ENCODE measurements around the gene WNT3A.
A peak's percentile ranks its signal among the peaks of the same experiment; 100 is the strongest.

WNT3A gene

GRCh38 chr1:228102791-228103620 lies 96.2 kb downstream of the WNT3A start, which contains the start of gene C1orf35:
Gene C1orf35, minus strand, starts transcription at chr1:228103325. Its CDS starts 98 bp downstream, at chr1:228103227.
- peak; percentile 64 for DNase-seq (ENCODE audit: extremely low read depth, low read depth)
- TF ChIP-seq CTCF (IDR thresholded peaks at IDR 0.05; ENCODE audit: low read depth, low read length): no peak

GRCh38 chr1:228104526-228105269 lies 97.9 kb downstream of the WNT3A start:
- DNase-seq (ENCODE audit: extremely low read depth, low read depth): no peak
- no peak for TF ChIP-seq CTCF (IDR thresholded peaks at IDR 0.05; ENCODE audit: low read depth, low read length)

- DNase-seq (ENCODE audit: extremely low read depth, low read depth): no peak
- TF ChIP-seq CTCF (IDR thresholded peaks at IDR 0.05; ENCODE audit: low read depth, low read length): no peak
These were observed 98.6 kb downstream of the WNT3A start for GRCh38 chr1:228105270-228105995.

- TF ChIP-seq CTCF (IDR thresholded peaks at IDR 0.05; ENCODE audit: low read depth, low read length): no peak
- no peak for DNase-seq (ENCODE audit: extremely low read depth, low read depth)
These were observed 99.4 kb downstream of the WNT3A start for GRCh38 chr1:228105996-228106799.

- no peak for TF ChIP-seq CTCF (IDR thresholded peaks at IDR 0.05; ENCODE audit: low read depth, low read length)
- DNase-seq (ENCODE audit: extremely low read depth, low read depth): no peak
These were observed 99.9 kb downstream of the WNT3A start for GRCh38 chr1:228106800-228107054.

- no peak for DNase-seq (ENCODE audit: extremely low read depth, low read depth)
- TF ChIP-seq CTCF (IDR thresholded peaks at IDR 0.05; ENCODE audit: low read depth, low read length): no peak
These were observed 100.8 kb downstream of the WNT3A start for GRCh38 chr1:228107636-228108035.
